Peyer's patch (tissue), 4 donors: Measurements from ENCODE around the gene PC. TPM values are rescaled to one million over a fixed set of nuclear protein-coding genes. Genes with fewer than 3 reads are reported as not detected.

Experiments
- DNase-seq, 3 donors: peaks; one replicate each; pipeline ENCODE4 v3.0.0-alpha.2; 2017 to 2019
- H3K27ac ChIP-seq, 4 donors: fragments of 200-600 bp; sonication (generic); one replicate each; pipeline ENCODE4 v1.5.1; 2016 to 2019
- H3K27me3 ChIP-seq, 2 donors: fragments of 200-600 bp; sonication (generic); one replicate each; pipeline ENCODE4 v1.5.1; 2019
- H3K36me3 ChIP-seq, 3 donors: fragments of 200-600 bp; sonication (generic); one replicate each; pipeline ENCODE4 v1.5.1; 2016 to 2019
- H3K4me1 ChIP-seq, 4 donors: fragments of 200-600 bp; sonication (generic); one replicate each; pipeline ENCODE4 v1.5.1; 2016 to 2019
- H3K4me3 ChIP-seq, 4 donors: fragments of 200-600 bp; sonication (generic); 1 replicate in 3 of 4; 2 replicates in 1 of 4; pipeline ENCODE4 v1.5.1; 2016 to 2019; ENCODE audit warnings: mild to moderate bottlenecking in 1 of 4
- H3K9me3 ChIP-seq, 4 donors: fragments of 200-600 bp; sonication (generic); one replicate each; pipeline ENCODE4 v1.5.1; 2016 to 2019; ENCODE audit warnings: mild to moderate bottlenecking in 1 of 4
- POLR2A ChIP-seq, 2 donors: fragments of 450-650 bp; IDR thresholded peaks; one replicate each; pipeline ENCODE4 v1.5.1; 2017; ENCODE audit warnings: antibody characterized with exemption in 2 of 2, mild to moderate bottlenecking in 2 of 2, moderate library complexity in 2 of 2
- total RNA-seq, 4 donors: library from RNA; depleted of rRNA; stranded (reverse); fragments of >200 nt; gene quantifications; one replicate each; pipeline ENCODE4 v1.1.0, GENCODE V29; 2016
- TF ChIP-seq, protein P1 (sequence below), 6 experiments: fragments of 450-650 bp in 4 of 6; fragments of 200-600 bp in 2 of 6; sonication (generic) in 1 of 6; IDR thresholded peaks; one replicate each; pipeline ENCODE4 v1.5.1; 2017 to 2019; ENCODE audit warnings: antibody characterized with exemption in 6 of 6, mild to moderate bottlenecking in 3 of 6, moderate library complexity in 1 of 6

The PC gene
- total RNA-seq, 4 donors from 2014 or later = 15.7 to 88.9 (median 77.2) TPM

DNA sequence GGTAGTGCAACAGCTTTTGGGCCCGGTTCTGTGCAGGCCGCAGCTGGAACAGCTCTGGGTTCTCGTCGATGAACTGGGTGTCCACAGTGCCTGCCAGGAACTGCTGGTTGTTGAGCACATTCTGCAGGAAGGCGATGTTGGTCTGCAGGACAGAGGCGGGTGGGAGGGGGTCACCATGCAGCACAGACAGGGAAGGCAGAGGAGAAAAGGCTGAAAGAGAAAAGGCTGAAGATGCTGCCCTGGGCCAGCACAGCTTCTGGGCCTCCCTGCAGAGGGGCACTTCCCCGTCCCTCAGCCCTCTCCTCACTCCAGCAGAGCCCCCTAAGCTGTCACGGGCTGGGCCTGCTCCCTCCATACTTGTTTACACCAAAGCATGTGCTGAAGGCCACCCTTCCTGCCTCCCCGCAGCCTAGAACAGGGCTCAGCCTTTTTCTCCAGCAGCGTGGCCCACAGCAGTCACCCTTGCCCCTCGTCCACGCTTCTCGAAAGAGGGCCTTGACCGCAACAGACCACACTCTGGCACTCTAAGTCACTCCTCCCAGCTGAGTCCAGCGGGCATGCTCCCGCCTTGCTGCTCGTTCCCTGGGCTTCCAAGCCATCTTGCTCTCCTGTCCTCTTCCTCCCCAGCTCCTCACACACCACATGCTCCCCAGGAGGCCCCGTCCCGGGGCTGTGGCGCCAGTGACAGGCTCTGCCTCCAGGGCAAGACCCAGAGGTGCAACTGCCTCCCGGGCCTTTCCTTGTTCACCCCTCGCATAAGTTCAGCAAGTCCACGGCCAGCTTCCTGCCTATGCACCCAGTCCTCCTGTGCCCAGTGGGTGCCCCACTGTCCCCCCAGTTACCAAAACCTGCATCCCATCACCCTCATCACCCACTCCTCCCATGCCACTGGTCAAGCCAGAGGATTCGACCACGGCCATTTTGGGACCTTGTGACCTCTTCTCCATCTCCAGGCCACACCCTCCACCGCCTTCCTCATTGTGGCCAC, 104.6 kb downstream of the PC start:
- Histone ChIP-seq H3K27me3 (no peaks in the 10 kb centered on the region), H3K4me3 (no peak overlapping the region), H3K36me3 (peaks cover 0 to 21% (median 0%) of the 10 kb centered on the region in 3 donors), H3K9me3 (no peaks in the 10 kb centered on the region), H3K4me1 (peaks cover 0 to 15% (median 3%) of the 10 kb centered on the region in 4 donors), H3K27ac (no peak overlapping the region)
- TF ChIP-seq POLR2A (IDR thresholded peaks at IDR 0.05) = no peak
- TF ChIP-seq, protein P1, sequence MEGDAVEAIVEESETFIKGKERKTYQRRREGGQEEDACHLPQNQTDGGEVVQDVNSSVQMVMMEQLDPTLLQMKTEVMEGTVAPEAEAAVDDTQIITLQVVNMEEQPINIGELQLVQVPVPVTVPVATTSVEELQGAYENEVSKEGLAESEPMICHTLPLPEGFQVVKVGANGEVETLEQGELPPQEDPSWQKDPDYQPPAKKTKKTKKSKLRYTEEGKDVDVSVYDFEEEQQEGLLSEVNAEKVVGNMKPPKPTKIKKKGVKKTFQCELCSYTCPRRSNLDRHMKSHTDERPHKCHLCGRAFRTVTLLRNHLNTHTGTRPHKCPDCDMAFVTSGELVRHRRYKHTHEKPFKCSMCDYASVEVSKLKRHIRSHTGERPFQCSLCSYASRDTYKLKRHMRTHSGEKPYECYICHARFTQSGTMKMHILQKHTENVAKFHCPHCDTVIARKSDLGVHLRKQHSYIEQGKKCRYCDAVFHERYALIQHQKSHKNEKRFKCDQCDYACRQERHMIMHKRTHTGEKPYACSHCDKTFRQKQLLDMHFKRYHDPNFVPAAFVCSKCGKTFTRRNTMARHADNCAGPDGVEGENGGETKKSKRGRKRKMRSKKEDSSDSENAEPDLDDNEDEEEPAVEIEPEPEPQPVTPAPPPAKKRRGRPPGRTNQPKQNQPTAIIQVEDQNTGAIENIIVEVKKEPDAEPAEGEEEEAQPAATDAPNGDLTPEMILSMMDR (IDR thresholded peaks at IDR 0.05) = no peak
- DNase-seq = no peak

DNA sequence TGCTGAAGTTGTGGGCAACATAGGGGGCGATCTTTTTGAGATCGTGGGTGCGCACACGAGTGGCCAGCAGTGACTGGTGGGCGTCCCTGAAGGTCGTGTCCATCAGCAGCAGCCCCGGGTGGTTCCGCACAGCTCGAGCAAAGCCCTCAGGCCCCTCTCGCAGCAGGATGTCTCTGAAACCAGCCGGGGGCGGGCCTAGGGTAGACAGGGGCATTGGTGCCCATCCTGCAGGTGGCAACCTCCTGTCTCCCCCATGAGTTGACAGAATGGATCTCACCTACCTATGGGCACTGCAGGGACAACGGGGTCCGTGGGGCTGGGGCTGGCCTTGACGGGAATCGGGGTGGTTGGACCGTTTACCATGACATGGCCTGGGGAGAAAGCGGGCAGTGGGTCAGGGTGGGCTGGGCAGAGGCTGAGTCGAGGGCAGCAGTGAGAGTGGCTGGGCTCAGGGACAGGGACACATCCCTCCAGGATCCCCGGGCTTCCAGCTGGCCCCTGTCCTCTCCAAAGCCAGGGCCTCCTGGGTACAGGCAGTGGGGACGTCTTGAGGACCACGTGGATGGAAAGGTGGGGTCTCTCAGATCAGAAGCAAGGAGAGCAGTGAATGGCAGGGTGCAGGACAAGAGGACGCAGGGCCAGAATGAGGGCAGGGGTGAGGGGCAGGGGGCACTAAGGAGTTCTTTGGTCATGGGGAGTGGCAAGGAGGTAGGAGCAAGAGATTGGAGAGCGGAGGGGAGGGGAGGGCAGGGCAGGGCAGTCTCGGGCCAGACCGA, 105.5 kb downstream of the PC start:
- DNase-seq = no peak
- no peak overlapping the region for H3K4me3 ChIP-seq
- peaks cover 0 to 27% (median 0%) of the 10 kb centered on the region in 3 donors for H3K36me3 ChIP-seq
- H3K27me3 ChIP-seq = no peaks in the 10 kb centered on the region
- H3K27ac ChIP-seq = no peak overlapping the region
- TF ChIP-seq POLR2A (IDR thresholded peaks at IDR 0.05) = no peak
- TF ChIP-seq, protein P1 (IDR thresholded peaks at IDR 0.05) = no peak
- peaks cover 0 to 12% (median 3%) of the 10 kb centered on the region in 4 donors for H3K4me1 ChIP-seq
- H3K9me3 ChIP-seq = no peaks in the 10 kb centered on the region

DNA sequence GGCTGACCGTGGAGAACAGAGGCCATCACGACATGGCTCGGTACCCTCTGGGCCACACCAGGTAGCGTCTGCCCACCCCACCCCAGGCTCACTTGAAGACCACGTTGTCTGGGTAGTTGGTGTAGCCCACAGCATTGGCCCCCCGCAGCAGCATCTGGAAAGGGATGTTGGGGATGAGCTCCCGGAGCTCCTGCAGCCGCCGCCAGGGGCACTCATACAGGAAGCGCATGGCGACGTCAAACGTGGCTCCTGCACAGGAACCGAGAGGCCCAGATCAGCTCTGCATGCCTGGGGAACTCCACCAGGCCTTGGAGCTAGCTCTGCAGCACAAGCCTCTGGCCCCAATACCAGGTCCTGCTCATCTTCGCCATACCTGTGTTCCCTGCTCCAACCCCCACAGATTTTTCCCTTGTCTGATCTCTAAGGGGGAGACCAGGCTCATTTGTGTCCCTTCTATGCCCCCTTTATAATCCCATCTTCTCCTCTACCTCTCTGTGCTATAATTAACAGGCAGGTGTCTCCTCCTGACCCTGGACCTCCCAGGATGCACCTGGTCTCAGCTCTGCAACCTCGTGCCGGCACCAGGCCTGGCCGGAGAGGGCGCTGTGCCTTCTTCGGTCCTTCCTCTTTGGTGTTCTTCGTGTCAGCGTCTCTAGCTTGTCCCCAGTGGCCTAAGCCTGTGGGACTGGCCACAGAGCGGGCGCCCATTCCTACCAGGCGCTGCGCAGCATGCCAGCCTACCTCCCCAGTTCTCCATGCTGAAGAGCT, 106.3 kb downstream of the PC start:
- Histone ChIP-seq H3K27ac (no peak overlapping the region), H3K4me3 (no peak overlapping the region), H3K9me3 (no peaks in the 10 kb centered on the region), H3K27me3 (no peaks in the 10 kb centered on the region), H3K36me3 (peaks cover 0 to 33% (median 0%) of the 10 kb centered on the region in 3 donors), H3K4me1 (peaks cover 0 to 6% (median 3%) of the 10 kb centered on the region in 4 donors)
- no peak for TF ChIP-seq POLR2A (IDR thresholded peaks at IDR 0.05)
- TF ChIP-seq, protein P1 (IDR thresholded peaks at IDR 0.05) = peak in 1 of 6 experiments; percentile 4
- DNase-seq = no peak

DNA sequence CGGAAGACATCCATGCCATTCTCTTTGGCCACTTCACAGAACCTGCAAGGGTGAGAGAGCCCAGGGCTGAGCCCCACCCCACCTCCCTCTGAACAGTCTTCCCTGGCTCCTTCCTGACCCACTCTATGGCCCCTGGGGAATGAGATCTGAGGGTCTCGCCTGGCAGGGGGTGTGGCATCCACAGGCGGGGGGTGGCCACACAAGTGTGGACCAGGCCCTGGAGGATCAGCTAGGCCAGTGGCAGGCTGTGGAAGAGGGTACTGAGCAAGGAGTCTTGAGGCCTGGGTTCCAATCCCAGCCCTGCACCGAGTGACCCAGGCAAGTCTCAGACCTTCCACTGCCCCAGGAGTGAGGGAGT, 107.0 kb downstream of the PC start:
- no peak for TF ChIP-seq POLR2A (IDR thresholded peaks at IDR 0.05)
- TF ChIP-seq, protein P1 (IDR thresholded peaks at IDR 0.05) = no peak
- H3K27me3 ChIP-seq = no peaks in the 10 kb centered on the region
- peaks cover 0 to 38% (median 0%) of the 10 kb centered on the region in 3 donors for H3K36me3 ChIP-seq
- no peak overlapping the region for H3K4me3 ChIP-seq
- DNase-seq = peak in 1 of 3 donors; percentile 34
- H3K27ac ChIP-seq = no peak overlapping the region
- no peaks in the 10 kb centered on the region for H3K9me3 ChIP-seq
- peaks cover 0 to 6% (median 3%) of the 10 kb centered on the region in 4 donors for H3K4me1 ChIP-seq
